Vagina (tissue), 2 donors: Measurements from ENCODE around the gene NCAM2.

Experiments used
- POLR2A ChIP-seq, 2 donors: fragments of 450-650 bp; IDR thresholded peaks; one replicate each; pipeline ENCODE4 v1.6.1; 2017; ENCODE audit warnings: antibody characterized with exemption in 2 of 2, mild to moderate bottlenecking in 2 of 2, moderate library complexity in 2 of 2
- TF ChIP-seq, protein P1 (sequence below), 3 experiments: fragments of 450-650 bp in 2 of 3; fragments of 200-600 bp in 1 of 3; sonication (generic) in 1 of 3; IDR thresholded peaks; one replicate each; pipeline ENCODE4 v1.5.1; 2017 to 2019; ENCODE audit warnings: antibody characterized with exemption in 3 of 3, mild to moderate bottlenecking in 2 of 3, moderate library complexity in 2 of 3

DNA sequence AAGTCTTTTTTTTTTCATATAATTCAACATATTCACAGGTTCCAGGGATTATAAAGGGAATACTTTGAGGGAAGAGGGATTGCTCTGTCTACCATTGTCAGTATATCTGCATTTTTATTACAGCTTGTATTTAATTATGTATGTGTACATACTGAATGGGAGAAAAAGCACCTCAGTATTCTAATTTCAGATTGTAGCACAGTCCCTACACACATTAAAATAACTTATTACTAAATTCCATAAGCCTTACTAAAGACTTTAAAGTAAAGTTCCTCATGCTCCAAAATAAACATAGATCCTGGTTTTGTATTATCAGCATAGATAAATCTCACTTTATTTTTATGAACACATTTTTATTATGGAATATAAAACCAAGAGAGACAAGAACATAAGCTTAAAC is 134.2 kb downstream of the NCAM2 start:
- TF ChIP-seq, protein P1, sequence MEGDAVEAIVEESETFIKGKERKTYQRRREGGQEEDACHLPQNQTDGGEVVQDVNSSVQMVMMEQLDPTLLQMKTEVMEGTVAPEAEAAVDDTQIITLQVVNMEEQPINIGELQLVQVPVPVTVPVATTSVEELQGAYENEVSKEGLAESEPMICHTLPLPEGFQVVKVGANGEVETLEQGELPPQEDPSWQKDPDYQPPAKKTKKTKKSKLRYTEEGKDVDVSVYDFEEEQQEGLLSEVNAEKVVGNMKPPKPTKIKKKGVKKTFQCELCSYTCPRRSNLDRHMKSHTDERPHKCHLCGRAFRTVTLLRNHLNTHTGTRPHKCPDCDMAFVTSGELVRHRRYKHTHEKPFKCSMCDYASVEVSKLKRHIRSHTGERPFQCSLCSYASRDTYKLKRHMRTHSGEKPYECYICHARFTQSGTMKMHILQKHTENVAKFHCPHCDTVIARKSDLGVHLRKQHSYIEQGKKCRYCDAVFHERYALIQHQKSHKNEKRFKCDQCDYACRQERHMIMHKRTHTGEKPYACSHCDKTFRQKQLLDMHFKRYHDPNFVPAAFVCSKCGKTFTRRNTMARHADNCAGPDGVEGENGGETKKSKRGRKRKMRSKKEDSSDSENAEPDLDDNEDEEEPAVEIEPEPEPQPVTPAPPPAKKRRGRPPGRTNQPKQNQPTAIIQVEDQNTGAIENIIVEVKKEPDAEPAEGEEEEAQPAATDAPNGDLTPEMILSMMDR (IDR thresholded peaks at IDR 0.05): no peak
- no peak for TF ChIP-seq POLR2A (IDR thresholded peaks at IDR 0.05)
